Activated CD4-positive, alpha-beta T cell treated with anti-CD3 and anti-CD28 coated beads, Interleukin-2, amount 50 U/mL, for 1 hour (primary cell): ENCODE results near the gene MAPKAP1.

ENCODE experiments used
- DNase-seq: peaks from one replicate; pipeline ENCODE4 v3.0.0-alpha.2; 2020

The MAPKAP1 gene

GRCh38 chr9:125442452-125442851 lies 264.6 kb downstream of the MAPKAP1 start:
- DNase-seq: no peak

- DNase-seq: no peak
Observed at GRCh38 chr9:125440411-125440810, 266.6 kb downstream of the MAPKAP1 start.

- DNase-seq: no peak
Observed at GRCh38 chr9:125439434-125440272, 267.4 kb downstream of the MAPKAP1 start.

GRCh38 chr9:125438506-125439433 lies 268.2 kb downstream of the MAPKAP1 start:
- DNase-seq: no peak

GRCh38 chr9:125437771-125438221 lies 269.2 kb downstream of the MAPKAP1 start:
- DNase-seq: no peak

GRCh38 chr9:125436613-125437443 lies 270.2 kb downstream of the MAPKAP1 start:
- no peak for DNase-seq

- no peak for DNase-seq
Observed at GRCh38 chr9:125435776-125436612, 271.0 kb downstream of the MAPKAP1 start.

GRCh38 chr9:125434986-125435775 lies 271.8 kb downstream of the MAPKAP1 start:
- no peak for DNase-seq

- DNase-seq: no peak
Observed at GRCh38 chr9:125433461-125434011, 273.5 kb downstream of the MAPKAP1 start.

- DNase-seq: no peak
Observed at GRCh38 chr9:125432715-125433385, 274.2 kb downstream of the MAPKAP1 start.

GRCh38 chr9:125431741-125432271 lies 275.2 kb downstream of the MAPKAP1 start:
- no peak for DNase-seq

GRCh38 chr9:125431012-125431305 lies 276.0 kb downstream of the MAPKAP1 start:
- DNase-seq: no peak

- DNase-seq: no peak
Observed at GRCh38 chr9:125430161-125431011, 276.6 kb downstream of the MAPKAP1 start.

GRCh38 chr9:125429476-125430160 lies 277.4 kb downstream of the MAPKAP1 start:
- DNase-seq: no peak

GRCh38 chr9:125428902-125429467 lies 278.0 kb downstream of the MAPKAP1 start:
- no peak for DNase-seq

GRCh38 chr9:125428060-125428901 lies 278.7 kb downstream of the MAPKAP1 start:
- DNase-seq: no peak

- no peak for DNase-seq
Observed at GRCh38 chr9:125427556-125427955, 279.5 kb downstream of the MAPKAP1 start.
